ENCODE data around the gene ANKRA2. TPM values are rescaled to one million over a fixed set of nuclear protein-coding genes. Genes with fewer than 3 reads are reported as not detected.

ANKRA2 gene
- total RNA-seq, 2 experiments from 2014 or later: 45.0 to 45.1 TPM

DNA sequence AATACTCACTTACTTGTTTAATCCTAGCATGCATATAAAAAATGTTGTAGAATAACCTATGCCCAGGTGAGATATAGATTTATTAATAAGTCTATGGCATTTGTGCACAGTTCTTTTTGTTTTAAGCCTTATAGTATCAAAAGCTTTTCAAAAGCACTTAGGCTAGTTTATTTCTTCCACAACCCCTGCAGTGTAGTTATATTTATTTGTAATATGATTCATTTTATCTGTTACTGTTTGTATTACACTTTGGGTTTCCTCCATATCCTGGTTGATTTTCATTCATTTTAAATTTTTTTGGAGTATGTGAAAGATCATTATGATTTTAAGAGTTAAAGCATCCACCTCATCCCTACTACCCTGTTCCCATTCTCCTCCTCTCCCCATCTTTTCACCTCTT, 41.8 kb upstream of the ANKRA2 start:
- POLR2A ChIA-PET: no interaction called here

DNA sequence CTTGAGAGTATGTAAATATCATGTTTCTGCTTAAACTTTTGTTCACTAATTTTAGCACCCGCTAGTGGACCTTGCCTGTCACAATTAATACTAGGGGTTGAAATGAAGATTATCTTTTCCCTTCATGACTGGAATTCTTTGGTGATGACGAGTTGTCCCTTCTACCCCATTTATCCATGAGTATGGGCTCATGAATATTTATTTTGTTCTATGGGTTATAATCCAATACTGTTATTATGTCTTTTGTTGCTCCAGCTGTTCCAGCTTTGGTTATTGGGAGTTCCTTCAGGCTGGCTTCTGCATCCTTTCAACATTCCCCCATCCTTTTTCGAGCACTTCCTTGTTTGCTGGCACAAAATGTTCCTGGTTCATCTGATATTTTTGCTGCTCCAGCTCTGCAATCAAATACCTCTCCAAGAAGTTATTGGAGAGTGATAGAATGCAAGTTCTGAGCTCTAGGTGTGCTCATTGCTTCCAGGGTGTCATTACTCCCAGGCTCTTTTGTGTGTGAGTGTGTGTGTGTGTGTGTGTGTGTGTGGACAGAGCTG, 40.8 kb upstream of the ANKRA2 start:
- Mint-ChIP-seq H3K27ac (no peak overlapping the region), H3K9me3 (peaks cover 2% of the 10 kb centered on the region), H3K4me1 (ENCODE audit: low read depth) (no peaks in the 10 kb centered on the region), H3K4me3 (no peak overlapping the region), H3K36me3 (ENCODE audit: low read depth) (no peaks in the 10 kb centered on the region), H3K27me3 (peaks cover 21% of the 10 kb centered on the region)
- intact Hi-C loops (cut with DNase I, micrococcal nuclease): no loop called here
- Histone ChIP-seq H3K4me1 (ENCODE audit: insufficient read depth, low read length) (no peaks in the 10 kb centered on the region), H3K4me3 (ENCODE audit: low read length) (no peak overlapping the region), H3K27ac (ENCODE audit: low read depth in 1 of 2, low read length in 2 of 2) (no peak overlapping the region), H3K27me3 (ENCODE audit: control insufficient read depth in 1 of 2, insufficient read depth in 2 of 2, low read length in 2 of 2) (no peaks in the 10 kb centered on the region), H3K9me3 (ENCODE audit: control insufficient read depth in 1 of 2, insufficient read depth in 1 of 2, low read length in 2 of 2) (no peaks in the 10 kb centered on the region), H3K36me3 (ENCODE audit: insufficient read depth, low read length) (no peaks in the 10 kb centered on the region)
- no peak for ATAC-seq (ENCODE audit: poor library complexity)
- ChIA-PET CTCF (interaction anchor here (0.8 kb wide), 1 partner anchor 9 kb away, joined by 4 read pairs; no protein-coding TSS in a partner anchor), POLR2A (no interaction called here)
- no peak for DNase-seq
- TF ChIP-seq, protein P1, sequence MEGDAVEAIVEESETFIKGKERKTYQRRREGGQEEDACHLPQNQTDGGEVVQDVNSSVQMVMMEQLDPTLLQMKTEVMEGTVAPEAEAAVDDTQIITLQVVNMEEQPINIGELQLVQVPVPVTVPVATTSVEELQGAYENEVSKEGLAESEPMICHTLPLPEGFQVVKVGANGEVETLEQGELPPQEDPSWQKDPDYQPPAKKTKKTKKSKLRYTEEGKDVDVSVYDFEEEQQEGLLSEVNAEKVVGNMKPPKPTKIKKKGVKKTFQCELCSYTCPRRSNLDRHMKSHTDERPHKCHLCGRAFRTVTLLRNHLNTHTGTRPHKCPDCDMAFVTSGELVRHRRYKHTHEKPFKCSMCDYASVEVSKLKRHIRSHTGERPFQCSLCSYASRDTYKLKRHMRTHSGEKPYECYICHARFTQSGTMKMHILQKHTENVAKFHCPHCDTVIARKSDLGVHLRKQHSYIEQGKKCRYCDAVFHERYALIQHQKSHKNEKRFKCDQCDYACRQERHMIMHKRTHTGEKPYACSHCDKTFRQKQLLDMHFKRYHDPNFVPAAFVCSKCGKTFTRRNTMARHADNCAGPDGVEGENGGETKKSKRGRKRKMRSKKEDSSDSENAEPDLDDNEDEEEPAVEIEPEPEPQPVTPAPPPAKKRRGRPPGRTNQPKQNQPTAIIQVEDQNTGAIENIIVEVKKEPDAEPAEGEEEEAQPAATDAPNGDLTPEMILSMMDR (IDR thresholded peaks at IDR 0.05): no peak

More for the DNA sequence above, 41.8 kb upstream of the ANKRA2 start:
- CTCF ChIA-PET: no interaction called here
- no peaks in the 10 kb centered on the region for H3K4me1 ChIP-seq (ENCODE audit: insufficient read depth, low read length)
- H3K9me3 ChIP-seq (ENCODE audit: control insufficient read depth in 1 of 2, insufficient read depth in 1 of 2, low read length in 2 of 2): no peaks in the 10 kb centered on the region
- H3K4me3 Mint-ChIP-seq: no peak overlapping the region
- H3K27ac Mint-ChIP-seq: no peak overlapping the region
- H3K27me3 ChIP-seq (ENCODE audit: control insufficient read depth in 1 of 2, insufficient read depth in 2 of 2, low read length in 2 of 2): no peaks in the 10 kb centered on the region
- DNase-seq (no peak), ATAC-seq (ENCODE audit: poor library complexity) (no peak)
- no peaks in the 10 kb centered on the region for H3K36me3 Mint-ChIP-seq (ENCODE audit: low read depth)
- H3K4me1 Mint-ChIP-seq (ENCODE audit: low read depth): no peaks in the 10 kb centered on the region
- TF ChIP-seq, protein P1 (IDR thresholded peaks at IDR 0.05): no peak
- H3K9me3 Mint-ChIP-seq: no peaks in the 10 kb centered on the region
- no peak overlapping the region for H3K27ac ChIP-seq (ENCODE audit: low read depth in 1 of 2, low read length in 2 of 2)
- H3K4me3 ChIP-seq (ENCODE audit: low read length): no peak overlapping the region
- intact Hi-C loops (cut with DNase I, micrococcal nuclease): no loop called here
- no peaks in the 10 kb centered on the region for H3K36me3 ChIP-seq (ENCODE audit: insufficient read depth, low read length)
- peaks cover 28% of the 10 kb centered on the region for H3K27me3 Mint-ChIP-seq

DNA sequence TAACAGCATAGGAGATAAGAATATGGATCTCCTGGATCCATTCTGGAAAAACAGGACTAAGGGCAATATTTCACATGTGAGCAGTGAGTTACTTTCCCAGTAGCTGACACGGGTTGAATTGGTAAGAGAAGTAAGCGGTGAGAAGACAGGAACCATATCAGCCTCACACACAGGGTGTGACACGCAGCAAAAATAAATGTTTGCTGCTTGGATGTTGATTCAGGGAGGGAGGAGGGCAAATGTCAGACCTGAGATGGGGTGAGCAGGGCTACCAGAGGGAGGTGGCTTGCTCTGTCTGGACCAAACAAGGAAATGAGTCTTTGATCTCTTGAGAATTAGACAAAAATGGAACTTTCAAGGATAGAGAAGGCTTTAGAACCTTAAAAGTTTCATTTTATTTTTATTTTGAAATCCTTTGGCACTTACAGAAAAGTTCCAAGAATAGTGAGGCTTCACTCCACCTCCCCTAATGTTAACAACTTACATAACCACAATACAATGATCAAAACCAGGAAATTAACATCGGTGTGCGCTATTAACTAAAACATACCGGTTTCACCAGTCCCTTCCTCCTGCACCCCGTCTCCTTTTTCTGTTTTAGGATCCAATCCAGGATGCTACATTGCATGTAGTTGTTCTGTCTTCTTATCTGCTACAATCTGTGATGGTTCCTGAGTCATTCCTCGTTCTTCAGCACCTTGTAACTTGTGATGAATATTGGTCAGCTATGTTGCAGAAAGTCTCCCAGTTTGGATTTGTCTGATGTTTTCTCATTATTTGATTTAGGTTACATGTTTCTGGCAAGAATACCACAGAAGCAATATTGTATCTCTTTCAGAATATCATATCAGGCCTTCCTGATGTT, 40.0 kb upstream of the ANKRA2 start:
- ATAC-seq (ENCODE audit: poor library complexity): no peak
- no peaks in the 10 kb centered on the region for H3K4me1 Mint-ChIP-seq (ENCODE audit: low read depth)
- CTCF ChIA-PET: interaction anchor here (0.8 kb wide), 1 partner anchor 8 kb away, joined by 4 read pairs; no protein-coding TSS in a partner anchor
- H3K27me3 Mint-ChIP-seq: peaks cover 13% of the 10 kb centered on the region
- peaks cover 2% of the 10 kb centered on the region for H3K9me3 Mint-ChIP-seq
- Histone ChIP-seq H3K27ac (ENCODE audit: low read depth in 1 of 2, low read length in 2 of 2) (no peak overlapping the region), H3K36me3 (ENCODE audit: insufficient read depth, low read length) (no peaks in the 10 kb centered on the region), H3K27me3 (ENCODE audit: control insufficient read depth in 1 of 2, insufficient read depth in 2 of 2, low read length in 2 of 2) (no peaks in the 10 kb centered on the region), H3K9me3 (ENCODE audit: control insufficient read depth in 1 of 2, insufficient read depth in 1 of 2, low read length in 2 of 2) (no peaks in the 10 kb centered on the region), H3K4me1 (ENCODE audit: insufficient read depth, low read length) (no peaks in the 10 kb centered on the region), H3K4me3 (ENCODE audit: low read length) (no peak overlapping the region)
- POLR2A ChIA-PET: no interaction called here
- H3K4me3 Mint-ChIP-seq: no peak overlapping the region
- H3K27ac Mint-ChIP-seq: no peak overlapping the region
- TF ChIP-seq, protein P1 (IDR thresholded peaks at IDR 0.05): no peak
- H3K36me3 Mint-ChIP-seq (ENCODE audit: low read depth): no peaks in the 10 kb centered on the region
- intact Hi-C loops (cut with DNase I, micrococcal nuclease): no loop called here
- DNase-seq: no peak
